Spleen (tissue), 7 donors: ENCODE data around the gene CLEC2B.
A peak's percentile ranks its signal among the peaks of the same experiment; 100 is the strongest.

ENCODE experiments used
- POLR2A ChIP-seq, 3 donors: fragments of 450-650 bp; IDR thresholded peaks; one replicate each; pipeline ENCODE4 v1.5.1; 2017; ENCODE audit warnings: antibody characterized with exemption in 3 of 3, mild to moderate bottlenecking in 1 of 3
- TF ChIP-seq, protein P1 (sequence below), 11 experiments: fragments of 200-600 bp in 7 of 11; fragments of 450-650 bp in 4 of 11; sonication (generic) in 4 of 11; IDR thresholded peaks in 8 of 11; conservative IDR thresholded peaks in 3 of 11; 1 replicate in 7 of 11; 2 replicates in 4 of 11; pipeline versions ENCODE4 v1.4.0 to v1.8.0; 2016 to 2021; ENCODE audit warnings: antibody characterized with exemption in 11 of 11, inconsistent platforms in 4 of 11, mild to moderate bottlenecking in 1 of 11
- donor health status: DM: no; HTN: no; CAD: no; lungs with moderate emphysema.
- donor health status: DM: no; HTN: no; CAD: no.
- donor health status: DM: no; HTN: no; CAD: no.

DNA sequence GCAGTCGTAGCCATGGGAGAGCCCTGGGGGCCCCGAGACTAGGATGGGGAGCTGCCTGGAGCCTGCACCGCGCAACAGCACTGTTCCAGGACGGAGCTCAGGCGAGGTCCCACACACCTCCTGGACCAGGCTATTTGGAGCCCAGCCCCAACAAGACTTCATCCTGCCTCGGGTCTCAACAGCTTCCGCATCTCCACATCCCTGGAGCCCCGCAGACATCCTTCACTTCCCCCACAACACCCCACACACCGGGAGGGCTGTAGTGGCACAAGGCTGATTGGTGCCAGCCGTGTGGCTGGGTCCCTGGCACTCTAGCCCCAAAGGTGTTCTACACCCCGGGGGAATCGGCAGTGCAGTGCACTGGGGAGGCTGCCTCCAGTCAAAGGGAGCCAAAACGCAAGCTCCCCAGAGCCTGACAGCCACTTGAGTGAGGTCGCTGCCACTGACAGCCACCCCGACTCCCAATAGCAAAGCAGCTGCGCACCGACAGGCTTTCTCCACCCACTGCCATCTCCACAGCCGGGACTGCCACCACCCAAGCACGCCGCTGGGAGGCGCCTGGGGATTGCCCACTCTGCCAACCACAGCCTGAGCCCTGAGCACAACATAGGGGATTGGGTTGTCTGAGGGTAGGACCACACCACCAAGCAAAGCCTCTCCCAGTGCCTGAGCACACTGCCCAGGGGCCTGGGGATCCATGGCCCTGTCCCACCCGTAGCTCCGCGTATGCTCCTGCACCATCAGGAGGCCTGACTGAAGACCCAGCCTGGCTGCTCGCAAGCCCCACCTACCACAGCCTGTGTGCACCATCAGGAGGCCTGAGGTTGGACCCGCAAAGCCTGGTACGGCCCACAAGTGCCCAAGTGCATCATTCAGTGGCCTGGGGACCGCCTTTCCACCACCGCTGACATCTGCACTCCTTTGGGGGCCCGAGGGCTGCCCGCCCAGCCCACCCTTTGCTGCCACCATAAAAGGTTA, 55.0 kb downstream of the CLEC2B start:
- TF ChIP-seq, protein P1, sequence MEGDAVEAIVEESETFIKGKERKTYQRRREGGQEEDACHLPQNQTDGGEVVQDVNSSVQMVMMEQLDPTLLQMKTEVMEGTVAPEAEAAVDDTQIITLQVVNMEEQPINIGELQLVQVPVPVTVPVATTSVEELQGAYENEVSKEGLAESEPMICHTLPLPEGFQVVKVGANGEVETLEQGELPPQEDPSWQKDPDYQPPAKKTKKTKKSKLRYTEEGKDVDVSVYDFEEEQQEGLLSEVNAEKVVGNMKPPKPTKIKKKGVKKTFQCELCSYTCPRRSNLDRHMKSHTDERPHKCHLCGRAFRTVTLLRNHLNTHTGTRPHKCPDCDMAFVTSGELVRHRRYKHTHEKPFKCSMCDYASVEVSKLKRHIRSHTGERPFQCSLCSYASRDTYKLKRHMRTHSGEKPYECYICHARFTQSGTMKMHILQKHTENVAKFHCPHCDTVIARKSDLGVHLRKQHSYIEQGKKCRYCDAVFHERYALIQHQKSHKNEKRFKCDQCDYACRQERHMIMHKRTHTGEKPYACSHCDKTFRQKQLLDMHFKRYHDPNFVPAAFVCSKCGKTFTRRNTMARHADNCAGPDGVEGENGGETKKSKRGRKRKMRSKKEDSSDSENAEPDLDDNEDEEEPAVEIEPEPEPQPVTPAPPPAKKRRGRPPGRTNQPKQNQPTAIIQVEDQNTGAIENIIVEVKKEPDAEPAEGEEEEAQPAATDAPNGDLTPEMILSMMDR (IDR thresholded peaks at IDR 0.05 in 8 of 11, conservative IDR thresholded peaks at IDR 0.05 in 3 of 11) = peak; percentile 80 to 97 (median 95)
- TF ChIP-seq POLR2A (IDR thresholded peaks at IDR 0.05) = no peak
